GM23338 (cell line): ENCODE measurements around the gene TPST2.

Source experiments
- CREB1 ChIP-seq: fragments of 250-450 bp; sonication (Bioruptor Pico); IDR thresholded peaks from 2 replicates; pipeline ENCODE4 v1.5.0; 2020; ENCODE audit warnings: low read depth, mild to moderate bottlenecking, moderate library complexity
- EZH2 ChIP-seq: fragments of 200-600 bp; sonication (generic); IDR thresholded peaks from one replicate; pipeline ENCODE4 v1.8.0; 2017; ENCODE audit warnings: antibody characterized with exemption, mild to moderate bottlenecking, low read depth; ENCODE audit not compliant: unreplicated experiment
- POLR2AphosphoS5 ChIP-seq: IDR thresholded peaks from 2 replicates; pipeline ENCODE4 v1.6.1; 2016; ENCODE audit warnings: antibody characterized with exemption, low read depth
- TF ChIP-seq, protein P1 (sequence below), 2 experiments: fragments of 200-600 bp in 1 of 2; sonication (generic) in 1 of 2; conservative IDR thresholded peaks; 2 replicates each; pipeline versions ENCODE4 v1.5.1 to v1.6.1; 2016 to 2017; ENCODE audit warnings: antibody characterized with exemption in 2 of 2, low read depth in 2 of 2, mild to moderate bottlenecking in 2 of 2, moderate library complexity in 1 of 2
- TF ChIP-seq, protein P2 (sequence below): IDR thresholded peaks from one replicate; pipeline ENCODE4 v1.6.1; 2018; ENCODE audit warnings: antibody characterized with exemption; ENCODE audit not compliant: unreplicated experiment

DNA sequence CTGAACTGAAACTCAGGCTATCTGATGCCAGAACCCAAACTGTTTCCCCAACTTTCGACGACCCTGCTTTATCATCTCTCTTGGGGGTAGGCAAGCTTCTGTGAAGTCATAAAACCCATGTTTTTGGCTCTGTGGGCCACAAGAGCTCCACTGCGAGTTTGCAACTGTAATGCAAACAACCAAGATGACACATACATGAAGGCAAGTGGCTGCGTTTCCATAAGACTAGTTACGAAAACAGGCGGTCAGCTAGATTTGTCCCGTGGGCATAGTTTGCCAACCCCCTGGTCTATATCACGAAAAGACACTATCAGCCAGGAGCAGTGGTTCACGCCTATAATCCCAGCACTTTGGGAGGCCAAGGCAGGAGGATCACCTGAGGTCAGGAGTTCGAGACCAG, 37.5 kb downstream of the TPST2 start:
- TF ChIP-seq, protein P1, sequence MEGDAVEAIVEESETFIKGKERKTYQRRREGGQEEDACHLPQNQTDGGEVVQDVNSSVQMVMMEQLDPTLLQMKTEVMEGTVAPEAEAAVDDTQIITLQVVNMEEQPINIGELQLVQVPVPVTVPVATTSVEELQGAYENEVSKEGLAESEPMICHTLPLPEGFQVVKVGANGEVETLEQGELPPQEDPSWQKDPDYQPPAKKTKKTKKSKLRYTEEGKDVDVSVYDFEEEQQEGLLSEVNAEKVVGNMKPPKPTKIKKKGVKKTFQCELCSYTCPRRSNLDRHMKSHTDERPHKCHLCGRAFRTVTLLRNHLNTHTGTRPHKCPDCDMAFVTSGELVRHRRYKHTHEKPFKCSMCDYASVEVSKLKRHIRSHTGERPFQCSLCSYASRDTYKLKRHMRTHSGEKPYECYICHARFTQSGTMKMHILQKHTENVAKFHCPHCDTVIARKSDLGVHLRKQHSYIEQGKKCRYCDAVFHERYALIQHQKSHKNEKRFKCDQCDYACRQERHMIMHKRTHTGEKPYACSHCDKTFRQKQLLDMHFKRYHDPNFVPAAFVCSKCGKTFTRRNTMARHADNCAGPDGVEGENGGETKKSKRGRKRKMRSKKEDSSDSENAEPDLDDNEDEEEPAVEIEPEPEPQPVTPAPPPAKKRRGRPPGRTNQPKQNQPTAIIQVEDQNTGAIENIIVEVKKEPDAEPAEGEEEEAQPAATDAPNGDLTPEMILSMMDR (conservative IDR thresholded peaks at IDR 0.05; ENCODE audit: low read depth in 2 of 2) = no peak
- TF ChIP-seq POLR2AphosphoS5 = no peak
- TF ChIP-seq, protein P2, sequence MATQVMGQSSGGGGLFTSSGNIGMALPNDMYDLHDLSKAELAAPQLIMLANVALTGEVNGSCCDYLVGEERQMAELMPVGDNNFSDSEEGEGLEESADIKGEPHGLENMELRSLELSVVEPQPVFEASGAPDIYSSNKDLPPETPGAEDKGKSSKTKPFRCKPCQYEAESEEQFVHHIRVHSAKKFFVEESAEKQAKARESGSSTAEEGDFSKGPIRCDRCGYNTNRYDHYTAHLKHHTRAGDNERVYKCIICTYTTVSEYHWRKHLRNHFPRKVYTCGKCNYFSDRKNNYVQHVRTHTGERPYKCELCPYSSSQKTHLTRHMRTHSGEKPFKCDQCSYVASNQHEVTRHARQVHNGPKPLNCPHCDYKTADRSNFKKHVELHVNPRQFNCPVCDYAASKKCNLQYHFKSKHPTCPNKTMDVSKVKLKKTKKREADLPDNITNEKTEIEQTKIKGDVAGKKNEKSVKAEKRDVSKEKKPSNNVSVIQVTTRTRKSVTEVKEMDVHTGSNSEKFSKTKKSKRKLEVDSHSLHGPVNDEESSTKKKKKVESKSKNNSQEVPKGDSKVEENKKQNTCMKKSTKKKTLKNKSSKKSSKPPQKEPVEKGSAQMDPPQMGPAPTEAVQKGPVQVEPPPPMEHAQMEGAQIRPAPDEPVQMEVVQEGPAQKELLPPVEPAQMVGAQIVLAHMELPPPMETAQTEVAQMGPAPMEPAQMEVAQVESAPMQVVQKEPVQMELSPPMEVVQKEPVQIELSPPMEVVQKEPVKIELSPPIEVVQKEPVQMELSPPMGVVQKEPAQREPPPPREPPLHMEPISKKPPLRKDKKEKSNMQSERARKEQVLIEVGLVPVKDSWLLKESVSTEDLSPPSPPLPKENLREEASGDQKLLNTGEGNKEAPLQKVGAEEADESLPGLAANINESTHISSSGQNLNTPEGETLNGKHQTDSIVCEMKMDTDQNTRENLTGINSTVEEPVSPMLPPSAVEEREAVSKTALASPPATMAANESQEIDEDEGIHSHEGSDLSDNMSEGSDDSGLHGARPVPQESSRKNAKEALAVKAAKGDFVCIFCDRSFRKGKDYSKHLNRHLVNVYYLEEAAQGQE = no peak
- no peak for TF ChIP-seq EZH2
- TF ChIP-seq CREB1 (CRISPR knock-in tag) = no peak
